Liver (tissue), 9 donors: ENCODE data around the gene TBC1D14. TPM values are rescaled to one million over a fixed set of nuclear protein-coding genes. Genes with fewer than 3 reads are reported as not detected.

Source experiments
- DNase-seq: peaks from one replicate; pipeline ENCODE4 v3.0.0-alpha.2; 2017; ENCODE audit warnings: low spot score
- H3K27ac ChIP-seq, 2 donors: one replicate each; pipeline ENCODE4 v1.7.0; 2013; ENCODE audit warnings: inconsistent platforms in 2 of 2, low read length in 2 of 2, control low read depth in 1 of 2, low read depth in 1 of 2, mild to moderate bottlenecking in 1 of 2
- H3K27me3 ChIP-seq, 4 donors: one replicate each; pipeline versions ENCODE4 v1.6.1 to v1.7.0; 2013; ENCODE audit warnings: low read length in 3 of 4, inconsistent platforms in 1 of 4, mild to moderate bottlenecking in 1 of 4, moderate library complexity in 1 of 4; ENCODE audit not compliant: control insufficient read depth in 4 of 4, insufficient read depth in 4 of 4
- H3K36me3 ChIP-seq, 4 donors: one replicate each; pipeline versions ENCODE4 v1.6.1 to v1.7.0; 2013; ENCODE audit warnings: low read length in 3 of 4, mild to moderate bottlenecking in 3 of 4, low read depth in 1 of 4, moderate library complexity in 1 of 4; ENCODE audit not compliant: control insufficient read depth in 4 of 4, insufficient read depth in 3 of 4
- H3K4me1 ChIP-seq, 4 donors: one replicate each; pipeline versions ENCODE4 v1.6.1 to v1.7.0; 2013; ENCODE audit warnings: low read length in 3 of 4, mild to moderate bottlenecking in 3 of 4, moderate library complexity in 1 of 4; ENCODE audit not compliant: control insufficient read depth in 4 of 4, insufficient read depth in 4 of 4
- H3K4me3 ChIP-seq, 3 donors: one replicate each; pipeline versions ENCODE4 v1.6.1 to v1.7.0; 2013; ENCODE audit warnings: low read length in 3 of 3, control low read depth in 1 of 3, low read depth in 1 of 3, mild to moderate bottlenecking in 1 of 3
- H3K9ac ChIP-seq, 2 donors: one replicate each; pipeline ENCODE4 v1.7.0; 2013; ENCODE audit warnings: low read length in 2 of 2, mild to moderate bottlenecking in 2 of 2, moderate library complexity in 2 of 2, control low read depth in 1 of 2, low read depth in 1 of 2
- H3K9me3 ChIP-seq, 4 donors: one replicate each; pipeline versions ENCODE4 v1.6.1 to v1.7.0; 2013; ENCODE audit warnings: low read length in 3 of 4; ENCODE audit not compliant: control insufficient read depth in 4 of 4
- ATF3 ChIP-seq: IDR thresholded peaks from 2 replicates; pipeline ENCODE4 v1.6.1; 2016; ENCODE audit warnings: antibody characterized with exemption
- EGR1 ChIP-seq, 2 donors: IDR thresholded peaks; 2 replicates each; pipeline ENCODE4 v1.6.1; 2016 to 2018; ENCODE audit warnings: antibody characterized with exemption in 2 of 2, low read depth in 2 of 2
- FOXA1 ChIP-seq: IDR thresholded peaks from 2 replicates; pipeline ENCODE4 v1.6.1; 2016; ENCODE audit warnings: antibody characterized with exemption
- FOXA2 ChIP-seq: IDR thresholded peaks from 2 replicates; pipeline ENCODE4 v1.6.1; 2016; ENCODE audit warnings: antibody characterized with exemption
- HNF4A ChIP-seq, 2 donors: conservative IDR thresholded peaks; 2 replicates each; pipeline ENCODE4 v1.6.1; 2016; ENCODE audit warnings: antibody characterized with exemption in 2 of 2, mild to moderate bottlenecking in 2 of 2
- HNF4G ChIP-seq: IDR thresholded peaks from 2 replicates; pipeline ENCODE4 v1.6.1; 2016; ENCODE audit warnings: antibody characterized with exemption
- JUND ChIP-seq, 2 donors: IDR thresholded peaks; 2 replicates each; pipeline ENCODE4 v1.6.1; 2016; ENCODE audit warnings: antibody characterized with exemption in 2 of 2
- MAX ChIP-seq: IDR thresholded peaks from 2 replicates; pipeline ENCODE4 v1.6.1; 2016; ENCODE audit warnings: antibody characterized with exemption
- NR2F2 ChIP-seq: IDR thresholded peaks from 2 replicates; pipeline ENCODE4 v1.6.1; 2016; ENCODE audit warnings: antibody characterized with exemption
- RAD21 ChIP-seq, 2 donors: IDR thresholded peaks; 2 replicates each; pipeline ENCODE4 v1.6.1; 2016; ENCODE audit warnings: antibody characterized with exemption in 2 of 2, mild to moderate bottlenecking in 2 of 2
- REST ChIP-seq: IDR thresholded peaks from 2 replicates; pipeline ENCODE4 v1.6.1; 2016; ENCODE audit warnings: antibody characterized with exemption, mild to moderate bottlenecking
- RXRA ChIP-seq, 2 donors: IDR thresholded peaks; 2 replicates each; pipeline ENCODE4 v1.6.1; 2017 to 2018; ENCODE audit warnings: antibody characterized with exemption in 2 of 2, mild to moderate bottlenecking in 1 of 2
- SP1 ChIP-seq: IDR thresholded peaks from 2 replicates; pipeline ENCODE4 v1.6.1; 2018; ENCODE audit warnings: antibody characterized with exemption, mild to moderate bottlenecking
- TAF1 ChIP-seq: conservative IDR thresholded peaks from 2 replicates; pipeline ENCODE4 v1.6.1; 2016; ENCODE audit warnings: antibody characterized with exemption, mild to moderate bottlenecking
- YY1 ChIP-seq: IDR thresholded peaks from 2 replicates; pipeline ENCODE4 v1.6.1; 2016; ENCODE audit warnings: antibody characterized with exemption, mild to moderate bottlenecking
- ZBTB33 ChIP-seq: IDR thresholded peaks from 2 replicates; pipeline ENCODE4 v1.6.1; 2016; ENCODE audit warnings: antibody characterized with exemption
- WGBS: extraction: QIAGEN DNeasy Blood & Tissue Kit; methylation state at CpG from one replicate; pipeline ENCODE4 v1.1.7; 2013; 5-methylcytosine and 5-hydroxymethylcytosine counted together
- polyA plus RNA-seq, 2 donors: library from polyadenylated mRNA; stranded (reverse) in 1 of 2; unstranded in 1 of 2; fragments of 200-250 nt in 1 of 2; fragments of >200 nt in 1 of 2; fragmentation: Nextera tagmentation in 1 of 2; extraction: Ambion mirVana in 1 of 2; gene quantifications; one replicate each; pipeline versions ENCODE4 v1.2.1 to v1.2.3, GENCODE V29; 2013 to 2015
- total RNA-seq, 2 donors: library from RNA; depleted of rRNA; stranded (reverse); fragments of >200 nt; gene quantifications; one replicate each; pipeline ENCODE4 v1.2.3, GENCODE V29; 2014
- TF ChIP-seq, protein P1 (sequence below): fragments of 150-350 bp; IDR thresholded peaks from 2 replicates; pipeline ENCODE4 v1.5.1; 2017; ENCODE audit warnings: improper control_type of control experiment, low read depth, low read length; ENCODE audit not compliant: missing input control
- donor health status: healthy.
- donor health status: healthy.
- donor health status: healthy.
- donor health status: healthy.
- donor health status: healthy.

The TBC1D14 gene
- total and polyA plus RNA-seq, 4 donors = 10.0 to 45.2 (median 22.7) TPM

GRCh38 chr4:7037425-7037824 is 127.8 kb downstream of the TBC1D14 start:
- Histone ChIP-seq H3K36me3 (peaks cover 0 to 2% (median under 1%) of the 10 kb centered on the region in 4 donors), H3K9ac (no peak overlapping the region), H3K27ac (no peak overlapping the region), H3K27me3 (no peaks in the 10 kb centered on the region), H3K4me1 (peaks cover 8 to 25% (median 17%) of the 10 kb centered on the region in 4 donors), H3K4me3 (no peak overlapping the region), H3K9me3 (no peaks in the 10 kb centered on the region)
- no peak for TF ChIP-seq SP1
- TF ChIP-seq HNF4G = no peak
- no peak for TF ChIP-seq ATF3
- TF ChIP-seq ZBTB33 = no peak
- TF ChIP-seq EGR1 (IDR thresholded peaks at IDR 0.05; ENCODE audit: low read depth in 2 of 2) = no peak
- no peak for TF ChIP-seq TAF1
- peak; percentile 37 to 41 for TF ChIP-seq RXRA (IDR thresholded peaks at IDR 0.05)
- no peak for TF ChIP-seq MAX
- TF ChIP-seq REST = no peak
- TF ChIP-seq RAD21 (IDR thresholded peaks at IDR 0.05) = peak; percentile 54 to 56
- no peak for TF ChIP-seq FOXA1
- TF ChIP-seq JUND (IDR thresholded peaks at IDR 0.05) = no peak
- TF ChIP-seq, protein P1, sequence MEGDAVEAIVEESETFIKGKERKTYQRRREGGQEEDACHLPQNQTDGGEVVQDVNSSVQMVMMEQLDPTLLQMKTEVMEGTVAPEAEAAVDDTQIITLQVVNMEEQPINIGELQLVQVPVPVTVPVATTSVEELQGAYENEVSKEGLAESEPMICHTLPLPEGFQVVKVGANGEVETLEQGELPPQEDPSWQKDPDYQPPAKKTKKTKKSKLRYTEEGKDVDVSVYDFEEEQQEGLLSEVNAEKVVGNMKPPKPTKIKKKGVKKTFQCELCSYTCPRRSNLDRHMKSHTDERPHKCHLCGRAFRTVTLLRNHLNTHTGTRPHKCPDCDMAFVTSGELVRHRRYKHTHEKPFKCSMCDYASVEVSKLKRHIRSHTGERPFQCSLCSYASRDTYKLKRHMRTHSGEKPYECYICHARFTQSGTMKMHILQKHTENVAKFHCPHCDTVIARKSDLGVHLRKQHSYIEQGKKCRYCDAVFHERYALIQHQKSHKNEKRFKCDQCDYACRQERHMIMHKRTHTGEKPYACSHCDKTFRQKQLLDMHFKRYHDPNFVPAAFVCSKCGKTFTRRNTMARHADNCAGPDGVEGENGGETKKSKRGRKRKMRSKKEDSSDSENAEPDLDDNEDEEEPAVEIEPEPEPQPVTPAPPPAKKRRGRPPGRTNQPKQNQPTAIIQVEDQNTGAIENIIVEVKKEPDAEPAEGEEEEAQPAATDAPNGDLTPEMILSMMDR = peak; percentile 28
- no peak for TF ChIP-seq YY1
- TF ChIP-seq NR2F2 = no peak
- peak; percentile 30 to 35 for TF ChIP-seq HNF4A (conservative IDR thresholded peaks at IDR 0.05)
- 56% methylated on average over 6 of the region's 6 CpGs for WGBS
- no peak for DNase-seq

GRCh38 chr4:7040765-7041164 is 131.1 kb downstream of the TBC1D14 start:
- Histone ChIP-seq H3K27ac (no peak overlapping the region), H3K4me1 (peaks cover 7 to 32% (median 25%) of the 10 kb centered on the region in 4 donors), H3K9ac (no peak overlapping the region), H3K27me3 (no peaks in the 10 kb centered on the region), H3K4me3 (no peak overlapping the region), H3K9me3 (no peaks in the 10 kb centered on the region), H3K36me3 (no peaks in the 10 kb centered on the region)
- no peak for DNase-seq
- 80% methylated on average over 4 of the region's 4 CpGs for WGBS
- TF ChIP-seq FOXA2 (no peak), EGR1 (IDR thresholded peaks at IDR 0.05; ENCODE audit: low read depth in 2 of 2) (no peak), MAX (no peak), HNF4A (conservative IDR thresholded peaks at IDR 0.05) (no peak)
- TF ChIP-seq, protein P1 = no peak
